Measurements from ENCODE around the gene SLC25A53.

DNA sequence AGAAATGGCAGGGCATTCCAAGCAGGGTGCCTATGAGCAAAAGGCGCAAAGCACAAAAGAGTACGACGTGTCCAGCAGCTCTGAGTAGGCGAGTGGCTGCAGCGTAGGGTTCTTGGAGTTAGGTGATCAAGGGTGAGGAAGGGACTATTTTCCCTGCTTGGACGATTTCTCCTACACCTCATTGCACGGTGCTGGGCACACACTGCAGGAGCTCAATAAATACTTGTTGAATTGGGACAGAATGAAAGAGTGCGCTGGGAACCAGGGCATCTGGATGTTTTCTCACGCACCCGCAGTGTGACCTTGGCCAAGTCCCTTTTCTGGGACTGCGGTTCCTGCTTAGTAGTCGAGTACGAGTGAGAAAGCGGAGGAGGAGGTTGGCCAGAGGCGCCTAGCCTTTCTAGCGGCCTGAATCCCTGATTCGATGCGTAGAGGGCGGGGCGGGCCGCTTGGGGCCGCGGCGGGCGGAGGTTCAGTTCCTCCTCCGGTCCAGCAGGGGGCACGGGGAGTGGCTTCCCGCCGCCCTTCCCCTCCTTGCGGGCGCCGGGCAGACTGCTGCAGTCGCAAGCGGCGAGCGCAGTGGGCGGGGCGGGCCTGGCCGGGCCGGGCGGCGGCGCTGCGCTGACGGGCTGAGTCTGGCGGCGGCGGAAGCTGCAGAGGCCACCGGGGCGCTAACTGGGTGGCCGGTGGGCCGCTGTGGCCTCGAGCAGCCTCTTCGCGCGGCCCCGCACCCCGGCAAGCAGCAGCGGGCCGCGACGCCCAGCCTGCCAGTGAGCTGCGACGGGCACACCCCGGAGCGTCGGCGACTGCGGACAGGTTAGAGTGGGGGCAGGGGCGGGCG is 9.3 kb upstream of the SLC25A53 start, which contains the start of gene FAM199X:
- peak; percentile 39 to 85 for TF ChIP-seq POLR2A (IDR thresholded peaks at IDR 0.05)
- TF ChIP-seq, protein P1, sequence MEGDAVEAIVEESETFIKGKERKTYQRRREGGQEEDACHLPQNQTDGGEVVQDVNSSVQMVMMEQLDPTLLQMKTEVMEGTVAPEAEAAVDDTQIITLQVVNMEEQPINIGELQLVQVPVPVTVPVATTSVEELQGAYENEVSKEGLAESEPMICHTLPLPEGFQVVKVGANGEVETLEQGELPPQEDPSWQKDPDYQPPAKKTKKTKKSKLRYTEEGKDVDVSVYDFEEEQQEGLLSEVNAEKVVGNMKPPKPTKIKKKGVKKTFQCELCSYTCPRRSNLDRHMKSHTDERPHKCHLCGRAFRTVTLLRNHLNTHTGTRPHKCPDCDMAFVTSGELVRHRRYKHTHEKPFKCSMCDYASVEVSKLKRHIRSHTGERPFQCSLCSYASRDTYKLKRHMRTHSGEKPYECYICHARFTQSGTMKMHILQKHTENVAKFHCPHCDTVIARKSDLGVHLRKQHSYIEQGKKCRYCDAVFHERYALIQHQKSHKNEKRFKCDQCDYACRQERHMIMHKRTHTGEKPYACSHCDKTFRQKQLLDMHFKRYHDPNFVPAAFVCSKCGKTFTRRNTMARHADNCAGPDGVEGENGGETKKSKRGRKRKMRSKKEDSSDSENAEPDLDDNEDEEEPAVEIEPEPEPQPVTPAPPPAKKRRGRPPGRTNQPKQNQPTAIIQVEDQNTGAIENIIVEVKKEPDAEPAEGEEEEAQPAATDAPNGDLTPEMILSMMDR (IDR thresholded peaks at IDR 0.05), result peak in 5 of 6 experiments; percentile 32 to 86 (median 75)

Data from thyroid gland (tissue), 4 donors.